Heart left ventricle (tissue), 16 donors: Measurements from ENCODE around the gene HELZ. TPM values are rescaled to one million over a fixed set of nuclear protein-coding genes. Genes with fewer than 3 reads are reported as not detected.
"Not testable (repeated sequence)": the region's sequence is repeated elsewhere in the genome, so short reads cannot be mapped to it uniquely, and the experiment has no call there.

Experiments
- ATAC-seq, 4 donors: fragments of 200-7000 bp; cut with Tn5 transposase; one replicate each; pipeline ENCODE4 v1.9.1; 2020 to 2022; ENCODE audit warnings: moderate library complexity in 4 of 4, mild to moderate bottlenecking in 3 of 4, moderate number of reproducible peaks in 1 of 4
- DNase-seq, 5 donors: peaks; one replicate each; pipeline ENCODE4 v3.0.0-alpha.2; 2020
- H3K27ac ChIP-seq, 12 donors: fragments of 200-600 bp; sonication (generic) in 4 of 12; one replicate each; pipeline versions ENCODE4 v1.5.0 to v1.8.0; 2016 to 2022; ENCODE audit warnings: mild to moderate bottlenecking in 2 of 12
- H3K27me3 ChIP-seq, 9 donors: fragments of 200-600 bp; sonication (generic) in 2 of 9; one replicate each; pipeline versions ENCODE4 v1.5.1 to v1.8.0; 2016 to 2022; ENCODE audit warnings: mild to moderate bottlenecking in 3 of 9
- H3K36me3 ChIP-seq, 9 donors: fragments of 200-600 bp; sonication (generic) in 2 of 9; one replicate each; pipeline versions ENCODE4 v1.5.0 to v1.8.0; 2018 to 2022; ENCODE audit warnings: mild to moderate bottlenecking in 2 of 9
- H3K4me1 ChIP-seq, 12 donors: fragments of 200-600 bp; sonication (generic) in 4 of 12; one replicate each; pipeline versions ENCODE4 v1.5.0 to v1.8.0; 2016 to 2022; ENCODE audit warnings: mild to moderate bottlenecking in 3 of 12
- H3K4me3 ChIP-seq, 12 donors: fragments of 200-600 bp; sonication (generic) in 4 of 12; one replicate each; pipeline versions ENCODE4 v1.5.0 to v1.8.0; 2017 to 2022; ENCODE audit warnings: mild to moderate bottlenecking in 9 of 12, moderate library complexity in 4 of 12
- H3K9me3 ChIP-seq, 12 donors: fragments of 200-600 bp; sonication (generic) in 4 of 12; one replicate each; pipeline versions ENCODE4 v1.5.0 to v1.8.0; 2016 to 2022; ENCODE audit warnings: mild to moderate bottlenecking in 1 of 12
- CTCF ChIP-seq, 12 donors: fragments of 200-600 bp; sonication (generic) in 4 of 12; IDR thresholded peaks; one replicate each; pipeline versions ENCODE4 v1.5.0 to v1.8.0; 2018 to 2022; ENCODE audit warnings: antibody characterized with exemption in 12 of 12, mild to moderate bottlenecking in 5 of 12
- POLR2A ChIP-seq, 2 donors: fragments of 450-650 bp; IDR thresholded peaks; one replicate each; pipeline ENCODE4 v1.6.1; 2017; ENCODE audit warnings: antibody characterized with exemption in 2 of 2, mild to moderate bottlenecking in 2 of 2, moderate library complexity in 2 of 2
- WGBS, 4 donors: extraction: QIAGEN DNeasy Blood & Tissue Kit in 2 of 4; methylation state at CpG; one replicate each; pipeline versions ENCODE4 v1.1.5 to v1.1.7; 2013 to 2018; 5-methylcytosine and 5-hydroxymethylcytosine counted together
- intact Hi-C, 10 donors: fragments of 100-400 bp; cut with DNase I; formaldehyde crosslinking; loops; one replicate each; pipeline versions ENCODE4 v1.11.1 to v1.14.2; 2022
- polyA plus RNA-seq, 2 donors: library from polyadenylated mRNA; stranded (reverse); fragments of 200-250 nt; gene quantifications; one replicate each; pipeline ENCODE4 v1.2.3, GENCODE V29; 2013
- total RNA-seq, 9 donors: library from RNA; depleted of rRNA in 2 of 9; stranded (reverse); fragments of >200 nt in 2 of 9; fragmentation: NEBNext Ultra II Directional in 3 of 9; extraction: Animal tissue kit (Norgen Biotek cat#: 25700) in 3 of 9; gene quantifications; one replicate each; pipeline versions ENCODE4 v1.1.0 to v1.2.4, GENCODE V29; 2016 to 2023
- donor health status: ischemic (EF 13 %, LVEDD 7.1; RV severe dilation, severe dysfunction).
- donor health status: healthy with polysubstance abuse.
- donor health status: DM: no; HTN: yes; CAD: no.
- donor health status: DM: no; HTN: no; CAD: no.
- donor health status: ischemic (EF 25% LVEDD 6.9; RV normal size, moderate dysfunction).
- donor health status: ischemic (EF 25% LVEDD 5.7; RV mildly dilated, moderate dysfunction).
- donor health status: healthy.
- donor health status: DM: yes; HTN: yes; CAD: no.
- donor health status: ischemic (EF 35%, LVEDD 5.7; RV mildly dilated, moderate dysfunction).
- donor health status: nonischemic (EF 11% LVEDD 7.7; RV severe dilation, severe dysfunction).
- donor health status: DM: yes; HTN: yes; CAD: no.
- donor health status: PGD.
- donor health status: ischemic (EF 29% LVEDD 5.4; RV normal size, mild dysfunction).
- donor health status: nonischemic (EF 23%, LVEDD 6.1; RV moderate dilation, normal function).

Gene HELZ
- total and polyA plus RNA-seq, 11 donors = 5.1 to 48.4 (median 30.3) TPM

- ATAC-seq (no peak), DNase-seq (no peak)
- H3K4me1 ChIP-seq = peaks cover 0 to 4% (median 0%) of the 10 kb centered on the region in 12 donors
- H3K36me3 ChIP-seq = peaks cover 0 to 64% (median 49%) of the 10 kb centered on the region in 9 donors
- 92 to 96% (median 94%) methylated on average over 3 of the region's 3 CpGs for WGBS, 4 donors
- H3K27ac ChIP-seq = no peak overlapping the region
- H3K9me3 ChIP-seq = no peaks in the 10 kb centered on the region
- H3K27me3 ChIP-seq = no peaks in the 10 kb centered on the region
- no peak overlapping the region for H3K4me3 ChIP-seq
- intact Hi-C loops = no loop called here
- TF ChIP-seq CTCF (IDR thresholded peaks at IDR 0.05) = no peak
- TF ChIP-seq POLR2A (IDR thresholded peaks at IDR 0.05) = no peak
These were observed 115.7 kb downstream of the HELZ start for GRCh38 chr17:67129283-67129682.

- WGBS, 4 donors = 91 to 94% (median 93%) methylated on average over 3 of the region's 3 CpGs
- Histone ChIP-seq H3K4me3 (no peak overlapping the region), H3K4me1 (peaks cover 0 to 4% (median 0%) of the 10 kb centered on the region in 12 donors), H3K27ac (no peak overlapping the region), H3K36me3 (peaks cover 0 to 65% (median 46%) of the 10 kb centered on the region in 9 donors), H3K9me3 (no peaks in the 10 kb centered on the region), H3K27me3 (no peaks in the 10 kb centered on the region)
- DNase-seq (no peak), ATAC-seq (no peak)
- TF ChIP-seq POLR2A (IDR thresholded peaks at IDR 0.05) = no peak
- TF ChIP-seq CTCF (IDR thresholded peaks at IDR 0.05) = no peak
- intact Hi-C loops = no loop called here
These were observed 116.3 kb downstream of the HELZ start for GRCh38 chr17:67128700-67129099.

- H3K4me1 ChIP-seq = peaks cover 0 to 4% (median 0%) of the 10 kb centered on the region in 12 donors
- WGBS, 4 donors = 86 to 95% (median 92%) methylated on average over 2 of the region's 2 CpGs
- H3K4me3 ChIP-seq = no peak overlapping the region
- TF ChIP-seq POLR2A (IDR thresholded peaks at IDR 0.05) = no peak
- no peak for TF ChIP-seq CTCF (IDR thresholded peaks at IDR 0.05)
- H3K27ac ChIP-seq = no peak overlapping the region
- no peaks in the 10 kb centered on the region for H3K27me3 ChIP-seq
- intact Hi-C loops = no loop called here
- peaks cover 0 to 67% (median 42%) of the 10 kb centered on the region in 9 donors for H3K36me3 ChIP-seq
- DNase-seq = no peak
- no peaks in the 10 kb centered on the region for H3K9me3 ChIP-seq
- ATAC-seq = no peak
These were observed 117.1 kb downstream of the HELZ start for GRCh38 chr17:67127925-67128324.

GRCh38 chr17:67126983-67127382 is 118.0 kb downstream of the HELZ start:
- no peaks in the 10 kb centered on the region for H3K9me3 ChIP-seq
- no peak for ATAC-seq
- H3K4me3 ChIP-seq = no peak overlapping the region
- intact Hi-C loops = no loop called here
- 40 to 87% (median 62%) methylated on average over 2 of the region's 2 CpGs for WGBS, 4 donors
- H3K4me1 ChIP-seq = peaks cover 0 to 4% (median 0%) of the 10 kb centered on the region in 12 donors
- H3K27ac ChIP-seq = no peak overlapping the region
- TF ChIP-seq POLR2A (IDR thresholded peaks at IDR 0.05) (no peak), CTCF (IDR thresholded peaks at IDR 0.05) (no peak)
- peaks cover 0 to 73% (median 47%) of the 10 kb centered on the region in 9 donors for H3K36me3 ChIP-seq
- no peaks in the 10 kb centered on the region for H3K27me3 ChIP-seq
- no peak for DNase-seq

- H3K4me1 ChIP-seq, H3K27me3 ChIP-seq, H3K9me3 ChIP-seq, H3K27ac ChIP-seq, DNase-seq, intact Hi-C loops, ATAC-seq, H3K4me3 ChIP-seq: not testable (repeated sequence)
- peaks cover 0 to 76% (median 48%) of the 10 kb centered on the region in 9 donors for H3K36me3 ChIP-seq
- 78 to 93% (median 89%) methylated on average over 6 of the region's 6 CpGs for WGBS, 4 donors
These were observed 118.5 kb downstream of the HELZ start for GRCh38 chr17:67126543-67126942.
